Endothelial cell of coronary artery (primary cell): ENCODE results near the gene TADA2B. TPM values are rescaled to one million over a fixed set of nuclear protein-coding genes. Genes with fewer than 3 reads are reported as not detected.

Source experiments
- total RNA-seq: library from RNA; depleted of rRNA; stranded (reverse); fragments of >200 nt; gene quantifications from 2 replicates; pipeline ENCODE4 v1.2.3, GENCODE V29; 2014

TADA2B gene
- 8.7 and 11.7 TPM in 2 replicates for total RNA-seq

DNA sequence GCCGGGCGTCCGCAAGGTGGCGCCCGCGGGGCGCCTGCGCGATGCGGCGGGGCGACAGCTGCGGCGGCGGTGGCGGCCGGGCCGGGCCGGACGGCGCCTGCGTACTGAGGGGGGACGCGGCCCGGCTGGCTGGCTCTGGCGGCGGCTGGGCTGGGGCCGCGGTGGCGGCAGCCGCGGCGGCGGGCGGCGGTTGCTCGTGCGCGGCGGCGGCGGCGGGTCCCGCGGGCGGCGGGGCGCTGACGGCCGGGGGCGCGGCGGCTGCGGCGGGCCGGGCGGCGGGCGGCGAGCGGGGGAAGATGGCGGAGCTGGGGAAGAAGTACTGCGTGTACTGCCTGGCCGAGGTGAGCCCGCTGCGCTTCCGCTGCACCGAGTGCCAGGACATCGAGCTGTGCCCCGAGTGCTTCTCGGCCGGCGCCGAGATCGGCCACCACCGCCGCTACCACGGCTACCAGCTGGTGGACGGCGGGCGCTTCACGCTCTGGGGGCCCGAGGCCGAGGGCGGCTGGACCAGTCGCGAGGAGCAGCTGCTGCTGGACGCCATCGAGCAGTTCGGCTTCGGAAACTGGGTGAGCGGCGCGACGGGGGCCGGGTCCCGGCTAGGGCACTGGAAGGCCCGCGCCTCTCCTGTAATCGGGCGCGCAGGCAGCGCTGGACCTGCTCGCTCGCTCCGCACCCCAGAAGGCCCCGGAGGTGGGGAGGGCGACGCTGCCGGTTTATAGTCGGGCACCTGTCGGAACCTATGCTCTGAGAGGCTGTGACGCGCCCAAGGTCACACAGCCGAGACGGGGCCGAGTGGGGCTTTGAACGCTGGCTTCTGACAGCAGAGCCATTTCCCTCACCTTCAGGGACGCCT is at the start of gene TADA2B:
TSS of gene TADA2B (plus strand) at position 89 of the 853 bp plus-strand sequence. CDS start at position 297, 208 bp downstream.

DNA sequence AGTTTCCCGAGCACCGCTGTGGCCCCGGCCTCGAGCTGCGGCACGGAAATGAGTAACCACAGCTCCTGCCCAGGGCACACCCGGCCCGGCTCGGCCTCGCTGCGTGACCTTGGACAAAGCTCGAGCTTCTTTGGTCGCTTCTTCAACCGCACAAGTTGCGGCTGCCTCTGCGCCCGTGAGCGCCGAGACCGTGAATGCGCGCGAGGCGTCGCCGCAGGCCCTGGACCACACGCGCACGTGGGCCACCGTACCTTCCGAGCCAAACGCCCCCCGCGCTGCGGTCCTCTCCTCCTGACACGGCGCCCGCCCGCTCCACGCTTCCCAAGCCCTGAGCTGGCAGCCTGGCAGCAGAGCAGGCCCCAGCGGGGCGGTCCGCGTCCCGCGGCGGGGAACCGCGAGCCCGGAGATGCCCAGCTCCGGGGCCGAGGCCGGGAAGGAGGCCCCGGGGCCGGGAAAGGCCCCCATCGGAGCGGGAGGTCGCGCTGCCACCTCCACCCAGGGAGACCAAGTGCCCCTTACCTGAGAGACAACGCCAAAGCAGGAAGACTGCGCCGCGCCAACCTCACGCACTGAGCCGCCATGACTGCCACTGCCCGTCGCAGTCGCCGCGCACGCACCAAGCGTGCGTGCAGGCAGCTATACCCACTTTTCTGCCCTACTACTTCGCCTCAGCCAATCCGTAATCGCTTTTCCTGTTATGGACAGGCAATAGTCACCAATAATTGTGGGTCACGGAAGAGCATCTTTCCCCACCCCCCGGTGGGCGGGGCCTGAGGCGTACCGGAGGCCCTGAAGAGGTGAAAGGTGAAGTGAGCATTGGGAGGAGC is 24.5 kb downstream of the TADA2B start, which contains the start of gene GRPEL1:
TSS of gene GRPEL1 (minus strand) at position 613 of the 827 bp plus-strand sequence. CDS start at position 581, 32 bp downstream.

Other genes with a start within 250 kb of the TADA2B start
- gene TBC1D14, start 133.5 kb upstream of the TADA2B start, total RNA-seq: 29.1 and 31.5 TPM in 2 replicates
- 62.5 and 64.5 TPM in 2 replicates for gene GRPEL1, start 24.7 kb downstream of the TADA2B start, total RNA-seq
- under 0.01 and 0.66 TPM in 2 replicates for gene SORCS2, start 149.2 kb downstream of the TADA2B start, total RNA-seq